DMS79 treated with DMSO at 0.1 percent for 48 hours (cell line): Measurements from ENCODE around the gene OR5L2.
"Not testable (repeated sequence)": the region's sequence is repeated elsewhere in the genome, so short reads cannot be mapped to it uniquely, and the experiment has no call there.

Experiments used
- DNase-seq: peaks from one replicate; lab custom pipeline; 2025; lab: John Stamatoyannopoulos, UW

The OR5L2 gene

DNA sequence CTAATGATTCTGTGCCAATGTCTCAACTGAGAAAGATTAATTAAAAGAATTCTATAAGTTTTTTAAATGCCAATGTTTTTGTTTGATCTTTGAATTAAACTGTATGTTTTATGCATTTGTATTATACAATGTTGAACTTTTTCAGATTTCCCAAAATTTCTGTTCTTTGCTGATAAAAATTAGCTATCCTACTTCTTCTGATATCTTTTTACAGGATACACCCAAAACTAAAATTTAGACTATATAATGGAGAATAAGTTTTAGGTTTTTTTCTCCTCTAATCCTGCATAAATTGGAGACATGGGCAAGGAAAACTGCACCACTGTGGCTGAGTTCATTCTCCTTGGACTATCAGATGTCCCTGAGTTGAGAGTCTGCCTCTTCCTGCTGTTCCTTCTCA lies at the start of gene OR5L2:
Gene OR5L2 (plus strand): TSS at position 301 of the 400 bp plus-strand sequence. CDS start 0 bp downstream, at position 301.
- DNase-seq, result no peak

DNA sequence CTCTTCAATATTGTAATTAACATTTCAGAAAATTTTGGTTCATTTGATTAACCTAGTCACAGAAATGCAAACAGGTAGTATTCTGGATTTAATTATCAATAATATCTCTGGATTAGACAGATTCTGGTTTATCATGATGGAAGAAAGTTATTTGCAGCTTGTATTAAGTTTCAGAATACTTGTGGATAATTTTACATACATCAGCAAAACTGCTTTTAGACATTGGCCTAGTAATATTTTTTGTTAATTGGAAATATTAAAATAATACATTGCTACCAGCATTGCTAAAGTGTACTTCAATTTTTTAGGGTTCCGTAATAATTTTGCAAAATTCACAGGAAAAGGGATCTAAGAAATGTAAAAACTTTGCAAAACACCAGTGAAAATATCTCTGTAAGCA lies 35.4 kb upstream of the OR5L2 start:
- no peak for DNase-seq

DNA sequence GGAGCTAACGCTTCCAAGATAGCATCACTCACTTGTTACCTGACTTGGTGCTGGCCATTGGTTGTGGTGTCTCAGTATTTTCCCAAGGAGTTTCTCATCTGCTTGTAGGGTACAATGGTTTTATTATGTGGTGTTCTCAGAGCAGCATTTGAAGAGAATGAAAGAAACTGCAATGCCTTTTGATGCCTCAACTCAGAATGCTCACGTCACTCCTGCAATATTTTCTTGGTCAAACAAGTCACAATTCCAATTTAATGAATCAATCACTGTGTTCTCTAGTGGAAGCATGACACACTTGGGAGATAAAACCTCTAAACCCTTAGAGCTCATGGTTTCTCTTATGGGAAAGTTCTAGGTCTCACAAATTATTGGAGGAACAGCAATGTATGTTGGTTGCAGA lies 33.7 kb upstream of the OR5L2 start:
- DNase-seq, result no peak

DNA sequence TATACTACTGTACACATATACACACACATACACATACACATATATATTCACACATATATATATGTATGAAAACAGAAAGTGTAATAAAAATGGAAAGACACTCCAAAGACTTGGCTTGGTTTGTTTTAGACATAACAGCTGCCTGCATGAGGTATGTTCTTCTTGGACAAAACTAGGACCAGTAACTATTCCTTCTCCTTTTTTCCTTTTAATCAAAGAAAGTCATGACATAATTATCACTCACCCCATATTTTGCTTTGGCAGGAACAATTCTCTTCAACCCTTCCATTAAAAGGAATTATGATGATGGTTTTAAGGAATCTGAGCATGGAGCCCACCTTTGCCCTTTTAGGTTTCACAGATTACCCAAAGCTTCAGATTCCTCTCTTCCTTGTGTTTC lies 31.8 kb upstream of the OR5L2 start, which contains the start of gene OR5D14:
Gene OR5D14 (plus strand): TSS at position 301 of the 400 bp plus-strand sequence. CDS start 0 bp downstream, at position 301.
- no peak for DNase-seq

DNA sequence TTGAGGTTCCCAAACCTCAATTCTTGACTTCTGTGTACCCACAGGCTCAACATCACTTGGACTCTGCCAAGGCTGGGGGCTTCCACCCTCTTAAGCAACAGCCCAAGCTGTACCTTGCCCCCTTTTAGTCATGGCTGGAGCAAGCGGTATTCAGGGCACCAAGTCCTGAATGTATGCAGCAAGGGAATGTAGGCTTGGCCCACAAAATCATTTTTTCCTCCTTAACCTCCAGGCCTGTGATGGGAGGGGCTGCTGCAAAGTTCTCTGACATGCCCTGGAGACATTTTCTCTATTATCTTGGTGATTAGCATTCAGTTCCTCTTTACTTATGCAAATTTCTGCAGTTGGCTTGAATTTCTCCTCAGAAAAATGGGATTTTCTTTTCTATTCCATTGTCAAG lies 20.8 kb upstream of the OR5L2 start:
- DNase-seq, result no peak

DNA sequence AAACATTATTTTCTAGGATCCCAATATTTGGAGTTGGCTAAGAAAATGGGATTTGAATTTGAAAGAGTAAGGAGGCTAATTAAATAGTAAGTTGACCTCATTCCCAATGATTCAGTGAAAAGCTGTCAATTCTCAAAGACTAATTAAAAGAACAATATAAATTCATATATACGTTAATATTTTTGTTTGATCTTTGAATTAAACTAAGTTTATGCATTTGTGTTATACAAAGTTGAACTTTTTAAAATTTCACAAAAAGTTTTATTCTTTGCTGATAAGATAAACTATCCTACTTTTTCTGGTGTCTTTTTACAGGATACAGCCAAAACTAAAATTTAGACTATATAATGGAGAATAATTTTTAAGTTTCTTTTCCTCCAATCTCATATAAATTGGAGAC lies 16.0 kb upstream of the OR5L2 start, which contains the start of gene OR5L1:
Gene OR5L1 (plus strand): TSS at position 301 of the 400 bp plus-strand sequence. CDS start 100 bp downstream, outside the sequence.
- DNase-seq, result no peak

DNA sequence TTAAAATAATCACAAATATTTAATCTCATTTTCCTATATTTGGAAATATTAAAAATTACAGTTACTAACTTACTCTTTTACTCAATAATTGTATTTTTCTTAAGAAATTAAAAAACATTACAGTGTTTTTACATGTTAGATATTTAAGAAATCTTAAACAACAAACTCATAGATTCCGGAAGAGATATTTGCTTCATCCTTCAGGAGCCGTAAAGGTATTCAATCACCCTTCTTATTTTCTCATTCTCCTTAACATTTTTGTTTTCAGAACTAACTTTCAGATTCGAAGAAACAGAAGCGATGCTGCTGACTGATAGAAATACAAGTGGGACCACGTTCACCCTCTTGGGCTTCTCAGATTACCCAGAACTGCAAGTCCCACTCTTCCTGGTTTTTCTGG lies 7.7 kb upstream of the OR5L2 start, which contains the start of gene OR5D18:
Gene OR5D18 (plus strand): TSS at position 301 of the 400 bp plus-strand sequence. CDS start 0 bp downstream, at position 301.
- DNase-seq, result no peak

DNA sequence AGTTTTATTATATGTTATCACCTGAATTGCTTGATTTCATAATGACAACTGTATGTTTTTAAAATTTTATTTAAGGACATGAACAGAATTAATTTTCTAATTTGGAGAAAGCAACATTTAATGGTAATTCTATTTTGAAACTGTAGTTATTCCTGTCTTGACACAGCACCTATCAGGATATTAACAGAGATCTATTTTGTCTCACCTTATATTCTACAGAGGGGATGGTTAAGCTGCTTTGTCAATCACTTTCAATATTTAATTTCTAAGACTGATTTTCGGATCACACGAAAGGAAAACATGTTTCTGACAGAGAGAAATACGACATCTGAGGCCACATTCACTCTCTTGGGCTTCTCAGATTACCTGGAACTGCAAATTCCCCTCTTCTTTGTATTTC lies 11.4 kb downstream of the OR5L2 start, which contains the start of gene OR5D16:
Gene OR5D16 (plus strand): TSS at position 301 of the 400 bp plus-strand sequence. CDS start 0 bp downstream, at position 301.
- DNase-seq, result no peak

DNA sequence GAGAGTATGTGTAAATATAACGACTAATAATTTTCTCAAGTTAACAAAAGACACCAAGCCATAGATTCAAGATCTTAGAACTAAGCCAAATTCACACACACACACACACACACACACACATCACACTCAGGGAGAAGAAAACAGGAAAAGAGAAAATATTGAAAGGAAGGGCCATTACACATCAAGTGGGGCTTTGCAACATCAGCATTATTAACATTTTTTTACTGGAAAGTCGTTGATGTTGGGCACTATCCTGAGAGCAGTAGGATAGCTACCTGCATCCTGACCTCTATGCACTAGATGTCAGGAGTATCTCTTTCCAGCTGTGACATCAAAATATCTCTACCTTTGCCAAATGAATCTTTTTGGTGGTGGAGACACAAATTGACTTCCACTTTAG lies 20.4 kb downstream of the OR5L2 start:
- no peak for DNase-seq

DNA sequence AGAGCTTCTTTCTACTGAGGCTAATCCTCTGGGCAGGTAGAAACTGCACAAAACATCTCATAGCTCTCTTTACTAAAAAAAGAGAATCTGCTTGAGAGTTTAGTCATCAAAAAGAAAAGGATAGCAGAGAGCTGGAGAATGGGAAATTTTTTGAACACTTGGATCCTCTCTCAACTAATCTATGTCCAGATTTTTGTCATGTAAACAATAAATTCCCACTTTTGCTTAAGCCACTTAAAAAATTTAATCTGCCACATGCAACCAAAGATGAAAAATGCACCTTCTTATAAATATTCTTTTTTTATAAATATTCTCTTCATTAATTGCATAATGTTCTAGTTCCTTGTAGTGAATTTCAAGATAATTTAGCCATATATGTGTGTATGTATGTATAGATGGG lies 22.0 kb downstream of the OR5L2 start:
- DNase-seq, result no peak

DNA sequence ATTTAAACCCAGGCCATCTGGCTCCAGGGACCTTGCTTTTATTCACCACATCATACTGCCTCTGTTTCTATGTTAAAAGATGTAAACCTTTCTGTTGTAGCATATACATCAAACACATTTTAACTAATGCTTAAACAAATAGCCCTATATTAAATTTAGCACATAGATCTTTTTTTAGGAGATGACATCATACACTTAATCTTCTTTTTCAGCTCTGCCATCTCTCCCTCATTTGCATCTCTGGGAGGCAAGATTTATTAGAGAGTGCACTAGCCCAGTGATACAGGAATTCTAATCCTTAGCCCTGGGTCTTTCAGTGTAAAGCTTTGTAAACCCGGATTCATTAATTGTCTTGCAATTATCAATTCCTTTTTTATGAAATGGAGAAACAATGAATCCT lies 25.1 kb downstream of the OR5L2 start:
- DNase-seq, result no peak

DNA sequence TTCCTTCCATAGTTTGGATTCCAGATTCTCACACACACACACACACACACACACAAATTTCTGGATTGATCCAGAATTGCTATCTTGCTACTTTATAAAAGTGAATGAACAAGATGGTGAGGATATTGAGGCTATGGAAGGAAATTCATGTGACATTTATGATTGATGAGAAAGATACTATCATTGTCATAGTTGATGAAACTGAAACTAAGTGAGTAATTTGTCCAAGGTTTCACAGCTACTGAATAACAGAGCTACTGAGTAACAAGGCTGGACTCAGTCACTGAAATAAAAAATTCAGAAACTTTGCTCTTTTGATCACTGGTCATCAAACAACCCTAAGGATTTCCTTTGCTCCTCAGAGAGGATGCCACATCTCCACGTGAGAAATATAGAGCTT lies 27.7 kb downstream of the OR5L2 start:
- DNase-seq, result no peak

DNA sequence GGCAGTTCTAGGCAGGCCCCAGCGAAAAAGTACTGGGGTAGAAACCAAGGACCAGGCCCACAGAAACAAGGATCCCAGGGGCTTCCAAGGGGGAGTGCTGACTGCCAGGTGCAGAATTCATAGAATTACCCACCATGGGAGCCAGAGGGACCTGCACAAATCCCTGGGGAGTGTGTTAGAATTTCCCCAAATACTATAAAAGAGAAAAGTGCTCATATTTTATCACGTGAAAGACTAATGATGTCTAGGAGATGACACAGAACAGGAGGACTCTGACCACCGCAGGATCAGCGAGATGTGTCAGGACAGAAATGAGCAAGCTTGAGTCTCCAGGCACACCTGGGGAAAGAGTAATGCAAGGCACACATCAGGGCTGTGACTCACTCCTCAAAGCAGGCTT lies 40.3 kb downstream of the OR5L2 start:
- DNase-seq, result not testable (repeated sequence)

DNA sequence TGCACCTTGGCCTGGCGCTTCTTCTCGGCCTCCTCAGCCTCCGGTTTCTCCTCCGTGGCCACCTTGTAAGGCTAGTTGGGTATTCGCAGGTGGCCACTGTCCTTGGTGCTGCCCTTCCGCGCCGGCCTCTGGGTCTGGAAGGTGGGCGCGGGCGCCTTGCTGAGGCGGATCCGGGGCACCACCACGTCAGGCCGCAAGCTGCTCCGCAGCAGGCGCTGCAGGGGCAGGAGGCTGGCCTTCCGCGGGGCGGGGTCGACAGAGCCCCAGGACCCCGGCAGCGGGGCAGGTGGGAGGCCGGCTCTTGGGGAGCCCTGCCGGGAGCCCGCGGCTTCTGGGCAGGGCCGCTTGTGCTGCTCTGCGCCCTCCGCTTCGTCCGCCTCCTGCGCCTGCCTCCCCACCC lies 45.7 kb downstream of the OR5L2 start:
- DNase-seq, result not testable (repeated sequence)

DNA sequence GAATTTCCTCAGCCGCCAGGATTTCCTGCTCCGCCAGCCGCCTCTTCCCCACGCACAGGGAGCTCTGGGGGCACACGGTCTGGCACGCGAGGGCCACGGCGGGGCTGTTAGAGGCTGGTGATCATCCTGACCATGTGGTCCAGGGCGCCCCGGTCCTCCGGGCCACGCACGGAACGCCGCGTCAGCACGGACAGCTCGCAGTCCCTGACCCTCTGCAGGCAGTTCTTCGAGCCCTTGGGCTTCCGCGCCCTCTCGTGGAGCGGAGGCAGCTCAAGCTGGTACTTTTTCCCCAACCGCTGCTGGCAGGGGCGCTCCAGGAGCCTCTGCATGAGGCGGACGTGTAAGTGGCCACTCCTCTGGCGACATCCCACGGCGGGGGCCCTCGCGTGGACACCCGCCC lies 46.1 kb downstream of the OR5L2 start:
- not testable (repeated sequence) for DNase-seq
